PC-9 (cell line): ENCODE measurements around the gene STUM. TPM values are rescaled to one million over a fixed set of nuclear protein-coding genes. Genes with fewer than 3 reads are reported as not detected.

ENCODE experiments used
- BruUV-seq: library from RNA; stranded (reverse); fragments of 400-500 nt; replicated peaks from 2 replicates; lab custom pipeline; 2021; lab: Mats Ljungman, UMichigan
- CTCF ChIA-PET: fragments of 300-600 bp; sonication (Branson Sonifier 250); formaldehyde crosslinking; loops from one replicate; lab custom pipeline; 2022; ENCODE audit warnings: antibody characterized with exemption; lab: Charles Lee
- POLR2A ChIA-PET: fragments of 300-600 bp; sonication (Branson Sonifier 250); formaldehyde crosslinking; loops from one replicate; lab custom pipeline; 2022; ENCODE audit warnings: antibody characterized with exemption; ENCODE audit not compliant: unreplicated experiment; lab: Charles Lee
- DNase-seq, 2 experiments: peaks; one replicate each; pipeline versions ENCODE4 v3.0.0 to v3.0.0-alpha.2; 2015 to 2022; ENCODE audit warnings: mixed read lengths in 1 of 2
- H2AFZ ChIP-seq: fragments of 200-600 bp; sonication (generic); 2 replicates; pipeline ENCODE4 v1.8.1; 2017; ENCODE audit warnings: antibody characterized with exemption
- H3F3A ChIP-seq: fragments of 200-600 bp; sonication (generic); 2 replicates; pipeline ENCODE4 v1.8.1; 2017; ENCODE audit warnings: antibody characterized with exemption, mild to moderate bottlenecking, low read depth; ENCODE audit not compliant: insufficient read depth
- H3K27ac ChIP-seq: fragments of 200-600 bp; sonication (generic); 2 replicates; pipeline ENCODE4 v1.6.1; 2016; ENCODE audit warnings: mixed run types
- H3K27me3 ChIP-seq: fragments of 200-600 bp; sonication (generic); 2 replicates; pipeline ENCODE4 v1.6.1; 2016; ENCODE audit warnings: low read depth, mixed run types; ENCODE audit not compliant: insufficient read depth
- H3K36me3 ChIP-seq: fragments of 200-600 bp; sonication (generic); 2 replicates; pipeline ENCODE4 v1.6.1; 2016; ENCODE audit warnings: low read depth, mixed run types
- H3K4me1 ChIP-seq: fragments of 200-600 bp; sonication (generic); replicated peaks from 2 replicates; pipeline ENCODE4 v1.6.1; 2016; ENCODE audit warnings: mixed run types; ENCODE audit not compliant: insufficient read depth
- H3K4me2 ChIP-seq: fragments of 200-600 bp; sonication (generic); 2 replicates; pipeline ENCODE4 v1.6.1; 2017; ENCODE audit warnings: mixed run types
- H3K4me3 ChIP-seq: fragments of 200-600 bp; sonication (generic); 2 replicates; pipeline ENCODE4 v1.6.1; 2016; ENCODE audit warnings: mixed run types
- H3K79me2 ChIP-seq: fragments of 200-600 bp; sonication (generic); 2 replicates; pipeline ENCODE4 v1.6.1; 2017; ENCODE audit warnings: low read depth, mixed run types
- H3K9me2 ChIP-seq: fragments of 200-600 bp; sonication (generic); 2 replicates; pipeline ENCODE4 v1.8.1; 2017; ENCODE audit warnings: mild to moderate bottlenecking; ENCODE audit not compliant: insufficient read depth
- H3K9me3 ChIP-seq: fragments of 200-600 bp; sonication (generic); 2 replicates; pipeline ENCODE4 v1.8.1; 2016; ENCODE audit warnings: low read depth; ENCODE audit not compliant: insufficient read depth
- H4K20me1 ChIP-seq: fragments of 200-600 bp; sonication (generic); 2 replicates; pipeline ENCODE4 v1.8.1; 2017; ENCODE audit not compliant: insufficient read depth
- EZH2 ChIP-seq: fragments of 200-600 bp; sonication (generic); IDR thresholded peaks from 2 replicates; pipeline ENCODE4 v1.8.0; 2017; ENCODE audit warnings: antibody characterized with exemption, low read depth
- intact Hi-C: fragments of 100-400 bp; cut with micrococcal nuclease; formaldehyde crosslinking; loops from one replicate; pipeline ENCODE4 v1.10.0; 2022; ENCODE audit not compliant: unreplicated experiment
- total RNA-seq: library from RNA; stranded (reverse); gene quantifications from 2 replicates; pipeline ENCODE4 v1.2.3, GENCODE V29; 2021
- TF ChIP-seq, protein P1 (sequence below): fragments of 200-600 bp; sonication (generic); conservative IDR thresholded peaks from 2 replicates; pipeline ENCODE4 v1.6.1; 2017; ENCODE audit warnings: mixed run types, antibody characterized with exemption, mild to moderate bottlenecking, moderate library complexity

STUM gene
- total RNA-seq, 1 experiment from 2014 or later = not detected

DNA sequence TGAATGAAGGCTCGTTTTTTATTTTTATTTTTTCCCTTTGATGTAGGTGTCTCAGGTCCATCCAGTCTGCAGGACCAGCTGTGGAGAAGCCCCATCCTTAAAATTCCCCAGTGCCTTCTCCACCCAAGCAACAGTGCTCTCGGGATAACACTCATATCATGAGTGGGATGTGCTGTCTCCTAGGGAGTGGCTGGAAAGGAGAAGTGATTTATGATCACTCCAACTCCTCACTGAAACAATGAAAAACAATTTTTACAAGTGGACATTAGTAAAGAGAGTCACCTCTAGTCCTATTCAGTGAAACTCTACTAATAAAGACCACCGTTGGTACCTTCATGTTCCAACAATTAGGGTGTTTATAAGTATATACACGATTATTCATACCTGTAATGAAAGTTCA is 3.5 kb downstream of the STUM start:
- CTCF ChIA-PET = no interaction called here
- H3K9me3 ChIP-seq = no peaks in the 10 kb centered on the region
- peaks cover 50% of the 10 kb centered on the region for H3K27me3 ChIP-seq

DNA sequence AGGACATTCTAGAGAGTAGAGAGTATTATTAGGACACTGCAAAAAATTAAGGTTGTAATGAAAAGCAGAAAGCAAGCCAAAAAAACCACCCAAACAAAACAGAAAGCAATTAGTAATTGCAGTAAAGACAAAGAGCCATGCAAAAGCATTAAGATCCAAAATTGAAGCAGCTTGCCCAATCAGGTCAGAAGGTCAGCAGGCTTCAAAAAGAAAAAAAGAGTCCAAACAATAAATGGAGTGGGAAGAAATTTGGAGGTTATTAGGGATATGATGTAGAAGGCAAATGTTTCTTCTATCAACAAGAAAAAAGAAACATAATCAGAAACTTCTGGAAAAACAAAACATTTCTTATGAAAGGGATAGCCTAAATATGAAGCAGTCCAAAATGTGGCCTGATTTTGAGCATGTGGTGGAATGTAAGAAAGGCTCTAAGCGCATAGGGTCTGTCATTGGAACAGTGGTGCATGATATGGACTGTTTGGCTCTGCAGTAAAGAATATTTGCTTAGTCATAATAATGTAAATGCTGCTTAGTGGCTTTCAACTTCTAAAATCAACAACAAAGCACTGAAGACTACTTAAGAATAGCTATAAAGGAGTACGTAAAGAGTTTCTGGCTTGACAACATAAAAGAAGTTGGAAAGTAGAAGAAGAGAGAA is 4.8 kb downstream of the STUM start:
- H3K9me2 ChIP-seq = no peaks in the 10 kb centered on the region
- H3K27ac ChIP-seq = no peak overlapping the region
- H3K4me3 ChIP-seq = no peak overlapping the region
- ChIA-PET POLR2A (no interaction called here), CTCF (no interaction called here)
- H2AFZ ChIP-seq = no peak overlapping the region
- no peaks in the 10 kb centered on the region for H3K4me1 ChIP-seq
- no peak overlapping the region for H3K4me2 ChIP-seq
- BruUV-seq = no TSS peak
- H3F3A ChIP-seq = no peaks in the 10 kb centered on the region
- H3K27me3 ChIP-seq = peaks cover 56% of the 10 kb centered on the region
- no peak for DNase-seq
- H4K20me1 ChIP-seq = no peaks in the 10 kb centered on the region
- H3K36me3 ChIP-seq = no peaks in the 10 kb centered on the region
- no peaks in the 10 kb centered on the region for H3K79me2 ChIP-seq
- intact Hi-C loops = no loop called here
- no peaks in the 10 kb centered on the region for H3K9me3 ChIP-seq
- TF ChIP-seq, protein P1, sequence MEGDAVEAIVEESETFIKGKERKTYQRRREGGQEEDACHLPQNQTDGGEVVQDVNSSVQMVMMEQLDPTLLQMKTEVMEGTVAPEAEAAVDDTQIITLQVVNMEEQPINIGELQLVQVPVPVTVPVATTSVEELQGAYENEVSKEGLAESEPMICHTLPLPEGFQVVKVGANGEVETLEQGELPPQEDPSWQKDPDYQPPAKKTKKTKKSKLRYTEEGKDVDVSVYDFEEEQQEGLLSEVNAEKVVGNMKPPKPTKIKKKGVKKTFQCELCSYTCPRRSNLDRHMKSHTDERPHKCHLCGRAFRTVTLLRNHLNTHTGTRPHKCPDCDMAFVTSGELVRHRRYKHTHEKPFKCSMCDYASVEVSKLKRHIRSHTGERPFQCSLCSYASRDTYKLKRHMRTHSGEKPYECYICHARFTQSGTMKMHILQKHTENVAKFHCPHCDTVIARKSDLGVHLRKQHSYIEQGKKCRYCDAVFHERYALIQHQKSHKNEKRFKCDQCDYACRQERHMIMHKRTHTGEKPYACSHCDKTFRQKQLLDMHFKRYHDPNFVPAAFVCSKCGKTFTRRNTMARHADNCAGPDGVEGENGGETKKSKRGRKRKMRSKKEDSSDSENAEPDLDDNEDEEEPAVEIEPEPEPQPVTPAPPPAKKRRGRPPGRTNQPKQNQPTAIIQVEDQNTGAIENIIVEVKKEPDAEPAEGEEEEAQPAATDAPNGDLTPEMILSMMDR = no peak
- no peak for TF ChIP-seq EZH2

More for the DNA sequence above, 3.5 kb downstream of the STUM start:
- H3K36me3 ChIP-seq = no peaks in the 10 kb centered on the region
- no peak for DNase-seq
- H3F3A ChIP-seq = no peaks in the 10 kb centered on the region
- intact Hi-C loops = no loop called here
- H3K9me2 ChIP-seq = no peaks in the 10 kb centered on the region
- H3K4me2 ChIP-seq = no peak overlapping the region
- no peak overlapping the region for H3K4me3 ChIP-seq
- H3K27ac ChIP-seq = no peak overlapping the region
- POLR2A ChIA-PET = no interaction called here
- no TSS peak for BruUV-seq
- TF ChIP-seq EZH2 = no peak
- TF ChIP-seq, protein P1 = no peak
- no peaks in the 10 kb centered on the region for H3K79me2 ChIP-seq
- H3K4me1 ChIP-seq = no peaks in the 10 kb centered on the region
- no peaks in the 10 kb centered on the region for H4K20me1 ChIP-seq
- no peak overlapping the region for H2AFZ ChIP-seq

DNA sequence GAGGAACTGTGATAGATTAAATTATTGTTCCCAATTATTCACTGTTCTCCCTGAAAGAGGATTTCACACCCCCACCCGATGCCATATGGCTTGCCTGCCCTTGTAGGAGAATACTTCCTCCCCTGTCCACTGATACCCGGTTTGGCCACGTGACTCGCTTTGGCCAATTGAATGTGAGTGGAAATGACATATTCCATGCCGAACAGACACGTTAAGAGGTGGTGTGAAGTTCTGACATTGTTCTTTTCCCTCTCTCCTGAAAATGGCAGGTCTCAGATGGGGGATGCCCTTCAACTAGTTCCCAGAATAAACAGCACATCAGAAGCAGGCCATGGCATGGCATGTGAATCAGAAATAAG is 5.3 kb downstream of the STUM start:
- no peaks in the 10 kb centered on the region for H3F3A ChIP-seq
- DNase-seq = no peak
- no peak overlapping the region for H3K4me2 ChIP-seq
- H3K4me1 ChIP-seq = no peaks in the 10 kb centered on the region
- H3K27me3 ChIP-seq = peaks cover 58% of the 10 kb centered on the region
- H4K20me1 ChIP-seq = no peaks in the 10 kb centered on the region
- H3K36me3 ChIP-seq = no peaks in the 10 kb centered on the region
- no peak overlapping the region for H2AFZ ChIP-seq
- no peak overlapping the region for H3K4me3 ChIP-seq
- no TSS peak for BruUV-seq
- POLR2A ChIA-PET = no interaction called here
- TF ChIP-seq, protein P1 = no peak
- no peak for TF ChIP-seq EZH2
- no peaks in the 10 kb centered on the region for H3K9me3 ChIP-seq
- intact Hi-C loops = no loop called here
- no peaks in the 10 kb centered on the region for H3K9me2 ChIP-seq
- no peaks in the 10 kb centered on the region for H3K79me2 ChIP-seq
- CTCF ChIA-PET = no interaction called here
- no peak overlapping the region for H3K27ac ChIP-seq
